ENCODE measurements around the gene ASCL3.

DNA sequence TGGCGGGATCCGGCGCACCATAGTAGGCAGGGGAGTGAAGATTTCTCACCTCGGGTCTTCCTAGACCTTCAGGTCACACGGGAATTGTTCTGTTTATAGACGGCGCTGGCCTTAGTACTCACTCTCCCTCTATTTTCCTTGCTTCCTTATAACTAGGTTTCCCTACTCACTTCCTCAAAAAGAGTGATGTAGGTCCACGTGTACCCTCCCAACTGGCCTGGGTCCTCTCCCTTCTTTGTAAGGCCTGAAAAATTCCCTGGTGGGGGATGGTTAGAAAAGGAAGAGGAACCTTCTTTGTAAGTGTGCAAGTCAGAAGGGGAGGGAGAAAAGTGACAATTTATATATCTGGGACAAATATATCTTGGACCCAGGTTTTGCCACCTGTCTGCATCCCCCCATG is 24.4 kb upstream of the ASCL3 start:
- TF ChIP-seq, protein P1, sequence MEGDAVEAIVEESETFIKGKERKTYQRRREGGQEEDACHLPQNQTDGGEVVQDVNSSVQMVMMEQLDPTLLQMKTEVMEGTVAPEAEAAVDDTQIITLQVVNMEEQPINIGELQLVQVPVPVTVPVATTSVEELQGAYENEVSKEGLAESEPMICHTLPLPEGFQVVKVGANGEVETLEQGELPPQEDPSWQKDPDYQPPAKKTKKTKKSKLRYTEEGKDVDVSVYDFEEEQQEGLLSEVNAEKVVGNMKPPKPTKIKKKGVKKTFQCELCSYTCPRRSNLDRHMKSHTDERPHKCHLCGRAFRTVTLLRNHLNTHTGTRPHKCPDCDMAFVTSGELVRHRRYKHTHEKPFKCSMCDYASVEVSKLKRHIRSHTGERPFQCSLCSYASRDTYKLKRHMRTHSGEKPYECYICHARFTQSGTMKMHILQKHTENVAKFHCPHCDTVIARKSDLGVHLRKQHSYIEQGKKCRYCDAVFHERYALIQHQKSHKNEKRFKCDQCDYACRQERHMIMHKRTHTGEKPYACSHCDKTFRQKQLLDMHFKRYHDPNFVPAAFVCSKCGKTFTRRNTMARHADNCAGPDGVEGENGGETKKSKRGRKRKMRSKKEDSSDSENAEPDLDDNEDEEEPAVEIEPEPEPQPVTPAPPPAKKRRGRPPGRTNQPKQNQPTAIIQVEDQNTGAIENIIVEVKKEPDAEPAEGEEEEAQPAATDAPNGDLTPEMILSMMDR (IDR thresholded peaks at IDR 0.05 in 8 of 11, conservative IDR thresholded peaks at IDR 0.05 in 3 of 11): no peak
- no peak for TF ChIP-seq POLR2A (IDR thresholded peaks at IDR 0.05)

Data from spleen (tissue), 7 donors.